A673 (cell line): ENCODE data around the gene PSG7. TPM values are rescaled to one million over a fixed set of nuclear protein-coding genes. Genes with fewer than 3 reads are reported as not detected.
"Not testable (repeated sequence)": the region's sequence is repeated elsewhere in the genome, so short reads cannot be mapped to it uniquely, and the experiment has no call there.

ENCODE experiments used
- BruUV-seq: library from RNA; stranded (reverse); fragments of 400-500 nt; replicated peaks from 2 replicates; lab custom pipeline; 2021; lab: Mats Ljungman, UMichigan
- CTCF ChIA-PET: fragments of 300-600 bp; sonication (Branson Sonifier 250); formaldehyde crosslinking; loops from one replicate; lab custom pipeline; 2022; ENCODE audit warnings: antibody characterized with exemption; lab: Charles Lee
- POLR2A ChIA-PET: fragments of 300-600 bp; sonication (Branson Sonifier 250); formaldehyde crosslinking; loops from one replicate; lab custom pipeline; 2022; ENCODE audit warnings: antibody characterized with exemption; ENCODE audit not compliant: low non-redundant PET; lab: Charles Lee
- DNase-seq: peaks from one replicate; pipeline ENCODE4 v3.0.0-alpha.2; 2015; ENCODE audit warnings: low spot score
- H3K27ac ChIP-seq: fragments of 200-600 bp; sonication (generic); 2 replicates; pipeline ENCODE4 v1.5.1; 2016; ENCODE audit warnings: mixed run types, low read depth, mild to moderate bottlenecking, mixed read lengths, antibody characterized with exemption, low read length; ENCODE audit not compliant: poor library complexity, severe bottlenecking
- H3K27me3 ChIP-seq: fragments of 200-600 bp; sonication (generic); replicated peaks from 2 replicates; pipeline ENCODE4 v1.6.1; 2017; ENCODE audit warnings: mixed run types, low read depth, mild to moderate bottlenecking, mixed read lengths, antibody characterized with exemption, low read length; ENCODE audit not compliant: insufficient read depth, poor library complexity
- H3K36me3 ChIP-seq: fragments of 200-600 bp; sonication (generic); 2 replicates; pipeline ENCODE4 v1.6.1; 2016; ENCODE audit warnings: mixed run types, mild to moderate bottlenecking, mixed read lengths, antibody characterized with exemption, low read length; ENCODE audit not compliant: insufficient read depth, poor library complexity, severe bottlenecking
- H3K4me1 ChIP-seq: fragments of 200-600 bp; sonication (generic); 2 replicates; pipeline ENCODE4 v1.6.1; 2017; ENCODE audit warnings: mixed run types, mild to moderate bottlenecking, mixed read lengths, antibody characterized with exemption, low read length; ENCODE audit not compliant: insufficient read depth, poor library complexity, severe bottlenecking
- H3K4me3 ChIP-seq: fragments of 200-600 bp; sonication (generic); 2 replicates; pipeline ENCODE4 v1.5.1; 2016; ENCODE audit warnings: low read depth, mixed run types, mild to moderate bottlenecking, mixed read lengths, low read length; ENCODE audit not compliant: poor library complexity, severe bottlenecking
- H3K9me3 ChIP-seq: fragments of 200-600 bp; sonication (generic); 2 replicates; pipeline ENCODE4 v1.6.1; 2016; ENCODE audit warnings: mixed run types, low read depth, mild to moderate bottlenecking, mixed read lengths, antibody characterized with exemption, low read length; ENCODE audit not compliant: poor library complexity, severe bottlenecking
- intact Hi-C: fragments of 100-400 bp; cut with micrococcal nuclease; formaldehyde crosslinking; loops from one replicate; pipeline ENCODE4 v1.10.0; 2022; ENCODE audit not compliant: unreplicated experiment
- total RNA-seq: library from RNA; stranded (reverse); gene quantifications from 2 replicates; pipeline ENCODE4 v1.2.3, GENCODE V29; 2021

PSG7 gene
- total RNA-seq, 1 experiment from 2014 or later = not detected

DNA sequence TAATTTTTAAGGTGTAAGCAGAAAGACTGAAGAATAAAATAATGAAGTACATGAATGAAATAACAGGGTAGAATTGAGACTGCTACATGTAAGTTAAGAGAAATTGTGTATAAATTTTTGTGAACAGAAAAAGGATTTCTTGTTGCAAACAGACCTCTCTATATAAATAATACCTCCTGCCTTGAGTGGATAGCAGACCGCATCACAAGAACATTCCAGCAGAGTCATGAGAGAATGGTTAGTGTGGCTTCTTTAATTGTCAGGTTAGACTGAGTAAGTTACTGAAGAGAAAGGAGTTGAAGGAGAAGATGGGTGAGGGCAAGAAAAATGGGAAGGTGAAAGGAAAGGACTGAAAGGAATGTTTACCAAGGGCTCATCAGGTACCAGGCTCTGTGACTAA lies 37.9 kb downstream of the PSG7 start:
- intact Hi-C loops, H3K27ac ChIP-seq, POLR2A ChIA-PET: not testable (repeated sequence)

DNA sequence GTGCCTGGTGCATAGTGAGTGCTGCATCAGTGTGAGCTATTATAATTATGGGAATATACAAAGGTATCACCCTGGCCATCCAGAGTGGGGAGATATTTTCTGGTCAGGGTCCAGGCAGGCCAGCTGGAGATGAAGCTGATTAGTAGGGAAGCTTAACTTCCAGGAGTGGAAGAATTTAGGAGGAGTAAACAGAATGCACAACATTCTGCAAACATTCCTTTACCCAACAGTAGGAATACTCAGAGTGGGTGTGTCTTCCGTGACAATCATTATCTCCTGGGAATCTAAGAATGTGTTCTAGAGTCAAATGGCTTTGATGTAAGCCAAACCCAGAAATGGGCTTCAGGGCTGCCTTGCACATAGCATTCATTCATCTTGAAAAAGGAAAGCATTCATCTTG lies 38.4 kb downstream of the PSG7 start:
- H3K36me3 ChIP-seq, BruUV-seq, H3K27ac ChIP-seq, intact Hi-C loops, H3K9me3 ChIP-seq, CTCF ChIA-PET, H3K27me3 ChIP-seq, H3K4me1 ChIP-seq, POLR2A ChIA-PET, H3K4me3 ChIP-seq, DNase-seq: not testable (repeated sequence)

More for the DNA sequence above, 37.9 kb downstream of the PSG7 start:
- DNase-seq, H3K36me3 ChIP-seq, CTCF ChIA-PET, H3K27me3 ChIP-seq, H3K4me1 ChIP-seq, H3K4me3 ChIP-seq, H3K9me3 ChIP-seq, BruUV-seq: not testable (repeated sequence)

DNA sequence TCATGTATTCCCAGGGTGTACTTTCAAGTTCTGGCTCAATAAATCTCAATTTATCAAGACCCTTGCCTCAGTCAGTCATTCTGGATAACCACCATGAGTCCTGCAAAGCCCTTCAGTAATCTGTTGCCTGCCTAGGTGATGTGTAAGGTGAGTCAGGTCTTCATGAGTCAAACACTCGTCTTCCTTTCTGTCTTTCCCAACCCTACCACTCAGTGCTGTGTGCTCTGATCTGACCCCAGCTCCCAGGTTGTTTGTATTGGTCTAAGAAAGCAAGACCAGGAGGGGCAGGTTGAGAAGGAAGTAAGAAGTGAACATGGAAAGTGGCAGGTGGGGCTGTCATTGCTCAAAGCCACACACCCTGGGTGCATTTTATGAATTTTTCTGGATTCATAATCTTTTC lies 39.3 kb downstream of the PSG7 start:
- CTCF ChIA-PET, DNase-seq, POLR2A ChIA-PET, H3K36me3 ChIP-seq, H3K4me3 ChIP-seq, H3K9me3 ChIP-seq, H3K27me3 ChIP-seq, BruUV-seq, H3K4me1 ChIP-seq, H3K27ac ChIP-seq, intact Hi-C loops: not testable (repeated sequence)

DNA sequence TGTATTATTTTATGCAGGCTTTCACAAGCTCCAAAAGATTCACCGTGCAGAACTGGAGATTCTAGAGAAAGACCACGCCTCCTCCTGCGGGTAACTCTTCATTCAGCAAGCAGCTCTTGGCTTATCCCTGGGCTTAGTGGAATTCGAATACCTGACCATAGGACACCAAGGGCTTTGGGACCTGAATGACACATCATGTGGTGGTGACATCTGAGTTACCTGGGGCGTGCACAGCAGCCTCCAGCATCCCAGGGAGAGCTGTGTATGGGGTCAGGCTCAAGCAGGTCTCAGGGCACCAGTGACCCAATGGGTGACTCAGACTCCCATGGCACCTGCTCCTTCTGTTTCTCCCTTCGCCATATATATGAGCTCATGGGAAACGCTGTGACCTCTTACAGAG lies 46.6 kb downstream of the PSG7 start:
- H3K9me3 ChIP-seq = not testable (repeated sequence)

DNA sequence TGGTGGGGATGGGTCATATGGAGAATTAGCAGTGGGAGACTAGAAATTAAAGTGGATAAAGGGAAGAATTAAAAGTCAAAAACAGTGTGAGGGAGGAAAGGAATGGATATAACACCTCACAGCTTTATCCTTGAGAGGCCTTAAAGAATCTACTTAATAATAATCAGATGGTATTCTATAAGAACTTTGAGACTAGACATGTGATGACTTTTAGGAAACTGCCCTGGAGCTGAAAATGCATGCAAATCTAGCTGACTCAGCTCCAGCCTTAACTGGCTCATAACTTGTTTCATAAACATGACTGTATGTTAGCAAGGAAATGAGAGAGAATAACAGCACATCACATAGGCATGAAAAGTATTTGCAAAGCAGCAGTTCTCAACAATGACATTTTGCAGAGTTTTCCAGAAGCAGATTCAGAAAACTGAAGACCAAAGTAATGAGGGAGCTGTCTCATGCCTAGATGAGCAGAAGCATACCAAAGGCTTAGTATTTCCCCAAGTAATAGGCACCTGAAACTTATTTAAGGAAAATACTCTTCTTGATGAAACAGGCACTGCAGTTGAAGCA lies 49.0 kb downstream of the PSG7 start:
- POLR2A ChIA-PET, BruUV-seq, DNase-seq, H3K27me3 ChIP-seq, intact Hi-C loops, H3K9me3 ChIP-seq, CTCF ChIA-PET, H3K36me3 ChIP-seq, H3K27ac ChIP-seq, H3K4me1 ChIP-seq, H3K4me3 ChIP-seq: not testable (repeated sequence)

More for the DNA sequence above, 46.6 kb downstream of the PSG7 start:
- DNase-seq, H3K36me3 ChIP-seq, H3K4me1 ChIP-seq, intact Hi-C loops, BruUV-seq, H3K27ac ChIP-seq, CTCF ChIA-PET, POLR2A ChIA-PET, H3K4me3 ChIP-seq, H3K27me3 ChIP-seq: not testable (repeated sequence)

DNA sequence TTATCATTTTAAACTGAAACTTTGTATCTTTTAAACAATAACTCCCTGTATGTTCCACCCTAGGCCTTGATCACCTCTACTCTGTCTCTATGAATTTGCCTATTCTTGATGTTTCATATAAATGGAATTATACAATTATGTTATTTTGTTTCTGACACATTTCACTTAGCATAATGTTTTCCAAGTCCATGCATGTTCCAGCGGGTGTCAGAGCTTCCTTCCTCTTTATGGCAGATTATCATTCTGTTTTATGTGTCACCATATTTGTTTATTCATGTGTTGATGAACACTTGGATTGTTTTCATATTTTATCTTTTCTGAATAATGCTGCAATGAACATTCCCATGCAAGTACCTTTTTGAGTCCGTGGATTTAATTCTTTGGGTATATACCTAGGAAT lies 54.3 kb downstream of the PSG7 start:
- H3K36me3 ChIP-seq, H3K27me3 ChIP-seq, POLR2A ChIA-PET, DNase-seq, CTCF ChIA-PET, H3K4me1 ChIP-seq, H3K27ac ChIP-seq, BruUV-seq, H3K9me3 ChIP-seq, intact Hi-C loops, H3K4me3 ChIP-seq: not testable (repeated sequence)

DNA sequence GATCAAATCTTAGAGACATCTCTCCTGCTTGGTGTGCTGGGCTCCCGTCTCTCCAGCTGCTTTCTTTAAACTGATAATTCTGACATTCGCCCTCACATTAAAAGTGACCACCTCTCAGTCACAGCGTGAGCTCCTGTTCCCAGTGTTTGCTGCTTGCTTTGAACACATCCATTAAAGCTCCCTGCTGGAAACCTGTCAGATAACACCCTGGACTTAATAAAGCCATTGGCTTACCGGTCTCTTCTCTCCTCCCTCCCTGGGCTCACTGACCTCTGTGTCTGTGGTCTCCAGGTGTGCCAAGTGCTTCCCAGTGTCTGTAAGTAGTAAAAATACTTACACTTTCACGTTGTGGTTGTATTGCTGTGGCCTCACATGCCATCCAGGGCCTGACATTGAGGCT lies 55.0 kb downstream of the PSG7 start:
- CTCF ChIA-PET, H3K4me3 ChIP-seq, H3K27me3 ChIP-seq, BruUV-seq, H3K27ac ChIP-seq, H3K36me3 ChIP-seq, H3K9me3 ChIP-seq, DNase-seq, POLR2A ChIA-PET, H3K4me1 ChIP-seq, intact Hi-C loops: not testable (repeated sequence)

DNA sequence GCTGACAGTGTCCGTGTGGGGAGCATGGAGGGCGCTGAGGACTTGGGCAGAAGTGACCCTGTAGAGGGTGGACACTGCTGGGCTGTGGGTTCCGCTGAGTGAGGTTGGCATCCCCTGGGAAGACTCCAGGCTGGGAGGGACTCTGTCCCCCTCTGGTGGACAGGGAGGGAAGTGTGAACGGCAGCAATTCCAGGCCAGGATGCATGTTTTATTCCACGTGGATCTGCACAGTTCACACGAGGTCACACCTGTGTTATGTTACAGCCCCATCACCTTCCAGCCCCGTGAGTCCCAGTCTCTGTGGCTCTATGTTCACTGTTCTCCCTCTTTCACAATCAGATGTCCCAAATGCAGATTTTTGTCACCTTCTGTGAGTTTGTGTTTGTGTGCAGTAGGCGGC lies 55.7 kb downstream of the PSG7 start:
- H3K9me3 ChIP-seq, BruUV-seq, POLR2A ChIA-PET, H3K36me3 ChIP-seq, CTCF ChIA-PET, H3K4me1 ChIP-seq, intact Hi-C loops, H3K27me3 ChIP-seq, H3K4me3 ChIP-seq, H3K27ac ChIP-seq: not testable (repeated sequence)
- peak; percentile 18 for DNase-seq
